HepG2 (cell line): ENCODE measurements around the gene TMBIM4. TPM values are rescaled to one million over a fixed set of nuclear protein-coding genes. Genes with fewer than 3 reads are reported as not detected.

Source experiments
- ARHGAP35 ChIP-seq: sonication (generic); formaldehyde crosslinking; IDR thresholded peaks from 2 replicates; pipeline ENCODE4 v1.9.0; 2022; ENCODE audit warnings: mild to moderate bottlenecking, inconsistent platforms, moderate library complexity, missing genetic modification reagents, borderline replicate concordance
- FOXP1 ChIP-seq, 2 experiments: fragments of 450-650 bp in 1 of 2; IDR thresholded peaks; 2 replicates each; pipeline ENCODE4 v1.6.1; 2017 to 2018; ENCODE audit warnings: antibody characterized with exemption in 1 of 2
- HIVEP1 ChIP-seq: sonication (generic); formaldehyde crosslinking; IDR thresholded peaks from 2 replicates; pipeline ENCODE4 v1.4.0; 2020; ENCODE audit warnings: mild to moderate bottlenecking, missing genetic modification reagents
- ISL2 ChIP-seq: sonication (generic); formaldehyde crosslinking; IDR thresholded peaks from 2 replicates; pipeline ENCODE4 v1.5.0; 2020; ENCODE audit warnings: missing genetic modification reagents
- JUN ChIP-seq: sonication (generic); formaldehyde crosslinking; IDR thresholded peaks from 2 replicates; pipeline ENCODE4 v1.4.0; 2020; ENCODE audit warnings: mild to moderate bottlenecking, missing genetic modification reagents
- KLF13 ChIP-seq: sonication (generic); formaldehyde crosslinking; IDR thresholded peaks from 2 replicates; pipeline ENCODE4 v1.4.0; 2020; ENCODE audit warnings: mild to moderate bottlenecking, missing genetic modification reagents
- KMT2A ChIP-seq: sonication (generic); formaldehyde crosslinking; IDR thresholded peaks from 2 replicates; pipeline ENCODE4 v1.4.0; 2020; ENCODE audit warnings: missing genetic modification reagents
- MEIS2 ChIP-seq: sonication (generic); formaldehyde crosslinking; IDR thresholded peaks from 2 replicates; pipeline ENCODE4 v1.9.0; 2021; ENCODE audit warnings: mild to moderate bottlenecking, missing genetic modification reagents
- MXD3 ChIP-seq: IDR thresholded peaks from 2 replicates; pipeline ENCODE4 v1.6.1; 2016; ENCODE audit warnings: mild to moderate bottlenecking, missing biosample characterization, missing genetic modification reagents
- RAD21 ChIP-seq: fragments of 450-650 bp; formaldehyde crosslinking; IDR thresholded peaks from 2 replicates; pipeline ENCODE4 v1.5.0; 2020; ENCODE audit warnings: mild to moderate bottlenecking
- RBM39 ChIP-seq: fragments of 200-400 bp; formaldehyde crosslinking; IDR thresholded peaks from one replicate; pipeline ENCODE4 v1.6.1; 2018; ENCODE audit warnings: antibody characterized with exemption, mild to moderate bottlenecking, low read depth, low read length; ENCODE audit not compliant: poor library complexity, severe bottlenecking
- ZNF160 ChIP-seq: sonication (generic); formaldehyde crosslinking; IDR thresholded peaks from 2 replicates; pipeline ENCODE4 v1.8.0; 2022; ENCODE audit warnings: mild to moderate bottlenecking, inconsistent platforms, missing genetic modification reagents
- ZNF598 ChIP-seq: sonication (generic); formaldehyde crosslinking; IDR thresholded peaks from 2 replicates; pipeline ENCODE4 v1.5.1; 2020; ENCODE audit warnings: mild to moderate bottlenecking, missing genetic modification reagents, borderline replicate concordance
- ZNF7 ChIP-seq: IDR thresholded peaks from 2 replicates; pipeline ENCODE4 v1.6.1; 2016; ENCODE audit warnings: missing biosample characterization, missing genetic modification reagents
- ZNF768 ChIP-seq: sonication (generic); formaldehyde crosslinking; IDR thresholded peaks from 2 replicates; pipeline ENCODE4 v1.4.0; 2020; ENCODE audit warnings: missing genetic modification reagents
- ZNF775 ChIP-seq: sonication (generic); formaldehyde crosslinking; IDR thresholded peaks from 2 replicates; pipeline ENCODE4 v1.4.0; 2020; ENCODE audit warnings: missing genetic modification reagents, mild to moderate bottlenecking, moderate library complexity, borderline replicate concordance
- ZSCAN22 ChIP-seq: sonication (generic); formaldehyde crosslinking; IDR thresholded peaks from 2 replicates; pipeline ENCODE4 v1.4.0; 2020; ENCODE audit warnings: mild to moderate bottlenecking, missing genetic modification reagents
- polyA plus RNA-seq, 8 experiments: library from polyadenylated mRNA; depleted of rRNA in 3 of 8; stranded (reverse) in 7 of 8; unstranded in 1 of 8; fragments of >200 nt; fragmentation: Illumina TruSeq in 4 of 8; extraction: Trizol in 4 of 8; gene quantifications; 2 replicates each; pipeline versions ENCODE4 v1.2.1 to v1.2.3, GENCODE V29; 2011 to 2016; ENCODE audit warnings: low read depth in 4 of 8, missing spikeins in 1 of 8, mixed read lengths in 1 of 8; ENCODE audit not compliant: insufficient read depth in 1 of 8
- total RNA-seq, 5 experiments: library from RNA; depleted of rRNA; stranded (reverse); fragments of >200 nt; fragmentation: Illumina TruSeq; extraction: Trizol; gene quantifications; 2 replicates each; pipeline ENCODE4 v1.2.3, GENCODE V29; 2016; ENCODE audit warnings: low read depth in 1 of 5
- TF ChIP-seq, protein P1 (sequence below): sonication (generic); formaldehyde crosslinking; IDR thresholded peaks from 2 replicates; pipeline ENCODE4 v1.4.0; 2020; ENCODE audit warnings: mild to moderate bottlenecking, low read depth, missing genetic modification reagents
- TF ChIP-seq, protein P2 (sequence below): sonication (generic); formaldehyde crosslinking; conservative IDR thresholded peaks from 2 replicates; pipeline ENCODE4 v1.5.0; 2020; ENCODE audit warnings: missing genetic modification reagents
- TF ChIP-seq, protein P3 (sequence below): sonication (generic); formaldehyde crosslinking; IDR thresholded peaks from 2 replicates; pipeline ENCODE4 v1.5.0; 2020; ENCODE audit warnings: mild to moderate bottlenecking, missing genetic modification reagents, moderate library complexity
- TF ChIP-seq, protein P4 (sequence below): sonication (generic); formaldehyde crosslinking; IDR thresholded peaks from 2 replicates; pipeline ENCODE4 v1.8.1; 2023; ENCODE audit warnings: missing genetic modification reagents, mild to moderate bottlenecking, borderline replicate concordance
- TF ChIP-seq, protein P5 (sequence below): IDR thresholded peaks from 2 replicates; pipeline ENCODE4 v1.6.1; 2018; ENCODE audit warnings: missing genetic modification reagents

TMBIM4 gene
- total and polyA plus RNA-seq, 2 of the 13 experiments (the other 11 are each of a cell fraction or from before 2014, with no cell fraction given) = 60.5 to 67.7 TPM

- TF ChIP-seq FOXP1 (IDR thresholded peaks at IDR 0.05) (no peak), FOXP1 (CRISPR knock-in tag; IDR thresholded peaks at IDR 0.05) (no peak), MXD3 (peak; percentile 21; the same call in 1 of the 2 replicates), KLF13 (peak; percentile 12; the same call in 1 of the 2 replicates), ZNF768 (CRISPR knock-in tag) (peak; percentile 56; the same call in 1 of the 2 replicates), ISL2 (CRISPR knock-in tag) (peak; percentile 42; the same call in 1 of the 2 replicates), ZSCAN22 (CRISPR knock-in tag) (peak; percentile 67), ZNF7 (no peak), MEIS2 (CRISPR knock-in tag) (no peak), ZNF160 (CRISPR knock-in tag) (peak; percentile 76; the same call in 1 of the 2 replicates), RBM39 (peak; percentile 94), JUN (peak; percentile 68; the same call in 1 of the 2 replicates), ARHGAP35 (peak; percentile 63; the same call in 1 of the 2 replicates), ZNF598 (CRISPR knock-in tag) (peak; percentile 90), ZNF775 (CRISPR knock-in tag) (peak; percentile 91; the same call in 1 of the 2 replicates), HIVEP1 (CRISPR knock-in tag) (no peak), KMT2A (CRISPR knock-in tag) (peak; percentile 85), RAD21 (peak; percentile 60)
- TF ChIP-seq, protein P1, sequence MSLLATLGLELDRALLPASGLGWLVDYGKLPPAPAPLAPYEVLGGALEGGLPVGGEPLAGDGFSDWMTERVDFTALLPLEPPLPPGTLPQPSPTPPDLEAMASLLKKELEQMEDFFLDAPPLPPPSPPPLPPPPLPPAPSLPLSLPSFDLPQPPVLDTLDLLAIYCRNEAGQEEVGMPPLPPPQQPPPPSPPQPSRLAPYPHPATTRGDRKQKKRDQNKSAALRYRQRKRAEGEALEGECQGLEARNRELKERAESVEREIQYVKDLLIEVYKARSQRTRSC (CRISPR knock-in tag) = 0 out of 2 replicates have a peak, but pooled peaks have one; percentile 46
- TF ChIP-seq, protein P2, sequence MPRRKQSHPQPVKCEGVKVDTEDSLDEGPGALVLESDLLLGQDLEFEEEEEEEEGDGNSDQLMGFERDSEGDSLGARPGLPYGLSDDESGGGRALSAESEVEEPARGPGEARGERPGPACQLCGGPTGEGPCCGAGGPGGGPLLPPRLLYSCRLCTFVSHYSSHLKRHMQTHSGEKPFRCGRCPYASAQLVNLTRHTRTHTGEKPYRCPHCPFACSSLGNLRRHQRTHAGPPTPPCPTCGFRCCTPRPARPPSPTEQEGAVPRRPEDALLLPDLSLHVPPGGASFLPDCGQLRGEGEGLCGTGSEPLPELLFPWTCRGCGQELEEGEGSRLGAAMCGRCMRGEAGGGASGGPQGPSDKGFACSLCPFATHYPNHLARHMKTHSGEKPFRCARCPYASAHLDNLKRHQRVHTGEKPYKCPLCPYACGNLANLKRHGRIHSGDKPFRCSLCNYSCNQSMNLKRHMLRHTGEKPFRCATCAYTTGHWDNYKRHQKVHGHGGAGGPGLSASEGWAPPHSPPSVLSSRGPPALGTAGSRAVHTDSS (CRISPR knock-in tag) = no peak; the same call in 1 of the 2 replicates
- TF ChIP-seq, protein P3, sequence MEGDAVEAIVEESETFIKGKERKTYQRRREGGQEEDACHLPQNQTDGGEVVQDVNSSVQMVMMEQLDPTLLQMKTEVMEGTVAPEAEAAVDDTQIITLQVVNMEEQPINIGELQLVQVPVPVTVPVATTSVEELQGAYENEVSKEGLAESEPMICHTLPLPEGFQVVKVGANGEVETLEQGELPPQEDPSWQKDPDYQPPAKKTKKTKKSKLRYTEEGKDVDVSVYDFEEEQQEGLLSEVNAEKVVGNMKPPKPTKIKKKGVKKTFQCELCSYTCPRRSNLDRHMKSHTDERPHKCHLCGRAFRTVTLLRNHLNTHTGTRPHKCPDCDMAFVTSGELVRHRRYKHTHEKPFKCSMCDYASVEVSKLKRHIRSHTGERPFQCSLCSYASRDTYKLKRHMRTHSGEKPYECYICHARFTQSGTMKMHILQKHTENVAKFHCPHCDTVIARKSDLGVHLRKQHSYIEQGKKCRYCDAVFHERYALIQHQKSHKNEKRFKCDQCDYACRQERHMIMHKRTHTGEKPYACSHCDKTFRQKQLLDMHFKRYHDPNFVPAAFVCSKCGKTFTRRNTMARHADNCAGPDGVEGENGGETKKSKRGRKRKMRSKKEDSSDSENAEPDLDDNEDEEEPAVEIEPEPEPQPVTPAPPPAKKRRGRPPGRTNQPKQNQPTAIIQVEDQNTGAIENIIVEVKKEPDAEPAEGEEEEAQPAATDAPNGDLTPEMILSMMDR (CRISPR knock-in tag) = peak; percentile 67
- TF ChIP-seq, protein P4, sequence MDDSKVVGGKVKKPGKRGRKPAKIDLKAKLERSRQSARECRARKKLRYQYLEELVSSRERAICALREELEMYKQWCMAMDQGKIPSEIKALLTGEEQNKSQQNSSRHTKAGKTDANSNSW (CRISPR knock-in tag) = peak; percentile 55; the same call in 1 of the 2 replicates
- TF ChIP-seq, protein P5, sequence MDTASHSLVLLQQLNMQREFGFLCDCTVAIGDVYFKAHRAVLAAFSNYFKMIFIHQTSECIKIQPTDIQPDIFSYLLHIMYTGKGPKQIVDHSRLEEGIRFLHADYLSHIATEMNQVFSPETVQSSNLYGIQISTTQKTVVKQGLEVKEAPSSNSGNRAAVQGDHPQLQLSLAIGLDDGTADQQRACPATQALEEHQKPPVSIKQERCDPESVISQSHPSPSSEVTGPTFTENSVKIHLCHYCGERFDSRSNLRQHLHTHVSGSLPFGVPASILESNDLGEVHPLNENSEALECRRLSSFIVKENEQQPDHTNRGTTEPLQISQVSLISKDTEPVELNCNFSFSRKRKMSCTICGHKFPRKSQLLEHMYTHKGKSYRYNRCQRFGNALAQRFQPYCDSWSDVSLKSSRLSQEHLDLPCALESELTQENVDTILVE (CRISPR knock-in tag) = peak; percentile 79
Observed at GRCh38 chr12:66169221-66170170, at the start of gene TMBIM4 (continued).
